ENCODE results near the gene HCN2.

Gene HCN2

DNA sequence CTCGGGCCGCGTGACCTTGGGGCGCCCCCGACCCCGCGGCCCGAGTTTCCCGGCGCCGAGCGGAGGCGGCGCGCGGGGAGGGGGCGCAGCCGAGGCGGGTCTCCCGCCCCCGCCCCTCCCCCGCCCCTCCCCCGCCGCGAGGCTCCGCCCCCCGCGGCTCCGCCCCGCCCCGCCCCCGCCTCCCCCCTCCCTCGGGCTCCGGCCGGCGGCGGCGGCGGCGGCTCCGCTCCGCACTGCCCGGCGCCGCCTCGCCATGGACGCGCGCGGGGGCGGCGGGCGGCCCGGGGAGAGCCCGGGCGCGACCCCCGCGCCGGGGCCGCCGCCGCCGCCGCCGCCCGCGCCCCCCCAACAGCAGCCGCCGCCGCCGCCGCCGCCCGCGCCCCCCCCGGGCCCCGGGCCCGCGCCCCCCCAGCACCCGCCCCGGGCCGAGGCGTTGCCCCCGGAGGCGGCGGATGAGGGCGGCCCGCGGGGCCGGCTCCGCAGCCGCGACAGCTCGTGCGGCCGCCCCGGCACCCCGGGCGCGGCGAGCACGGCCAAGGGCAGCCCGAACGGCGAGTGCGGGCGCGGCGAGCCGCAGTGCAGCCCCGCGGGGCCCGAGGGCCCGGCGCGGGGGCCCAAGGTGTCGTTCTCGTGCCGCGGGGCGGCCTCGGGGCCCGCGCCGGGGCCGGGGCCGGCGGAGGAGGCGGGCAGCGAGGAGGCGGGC is at the start of gene HCN2:
TSS of gene HCN2 (plus strand) at position 189 of the 703 bp plus-strand sequence. CDS start at position 254, 65 bp downstream.
- no peak for DNase-seq (ENCODE audit: low read depth)

DNA sequence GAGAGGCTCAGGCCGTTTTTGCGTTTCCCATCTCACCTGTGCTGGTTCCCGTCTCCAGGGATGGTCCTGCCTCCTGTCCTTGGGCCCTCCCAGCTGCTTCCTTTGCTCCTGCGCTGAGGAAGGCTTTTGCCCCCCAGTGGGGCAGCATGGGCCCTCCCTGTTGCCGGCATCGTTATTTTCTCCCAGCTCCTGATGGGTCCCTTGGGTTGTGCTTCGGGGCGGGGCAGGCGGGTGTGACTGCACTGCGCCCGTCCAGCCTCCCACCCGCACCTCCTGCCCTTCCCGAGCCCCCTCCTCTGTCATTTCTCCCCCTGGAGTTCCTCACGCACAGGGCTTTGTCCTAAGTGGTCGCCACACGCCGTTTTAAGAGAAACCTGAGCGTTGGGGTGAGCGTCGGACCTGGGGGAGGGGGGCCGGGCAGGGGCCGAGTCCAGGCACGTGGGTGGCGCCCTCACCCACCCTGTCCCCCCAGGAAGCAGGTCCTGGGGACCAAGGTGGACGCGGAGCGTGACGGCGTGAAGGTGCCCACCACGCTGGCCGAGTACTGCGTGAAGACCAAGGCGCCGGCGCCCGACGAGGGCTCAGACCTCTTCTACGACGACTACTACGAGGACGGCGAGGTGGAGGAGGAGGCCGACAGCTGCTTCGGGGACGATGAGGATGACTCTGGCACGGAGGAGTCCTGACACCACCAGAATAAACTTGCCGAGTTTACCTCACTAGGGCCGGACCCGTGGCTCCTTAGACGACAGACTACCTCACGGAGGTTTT is 48.6 kb upstream of the HCN2 start:
- no peak for DNase-seq (ENCODE audit: low read depth)

DNA sequence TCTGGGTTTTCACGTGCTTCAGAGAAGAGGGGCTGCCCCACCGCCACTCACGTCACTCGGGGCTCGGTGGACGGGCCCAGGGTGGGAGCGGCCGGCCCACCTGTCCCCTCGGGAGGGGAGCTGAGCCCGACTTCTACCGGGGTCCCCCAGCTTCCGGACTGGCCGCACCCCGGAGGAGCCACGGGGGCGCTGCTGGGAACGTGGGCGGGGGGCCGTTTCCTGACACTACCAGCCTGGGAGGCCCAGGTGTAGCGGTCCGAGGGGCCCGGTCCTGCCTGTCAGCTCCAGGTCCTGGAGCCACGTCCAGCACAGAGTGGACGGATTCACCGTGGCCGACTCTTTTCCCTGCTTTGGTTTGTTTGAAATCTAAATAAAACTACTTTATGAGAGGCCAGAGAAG is 48.0 kb upstream of the HCN2 start:
- no peak for DNase-seq (ENCODE audit: low read depth)

DNA sequence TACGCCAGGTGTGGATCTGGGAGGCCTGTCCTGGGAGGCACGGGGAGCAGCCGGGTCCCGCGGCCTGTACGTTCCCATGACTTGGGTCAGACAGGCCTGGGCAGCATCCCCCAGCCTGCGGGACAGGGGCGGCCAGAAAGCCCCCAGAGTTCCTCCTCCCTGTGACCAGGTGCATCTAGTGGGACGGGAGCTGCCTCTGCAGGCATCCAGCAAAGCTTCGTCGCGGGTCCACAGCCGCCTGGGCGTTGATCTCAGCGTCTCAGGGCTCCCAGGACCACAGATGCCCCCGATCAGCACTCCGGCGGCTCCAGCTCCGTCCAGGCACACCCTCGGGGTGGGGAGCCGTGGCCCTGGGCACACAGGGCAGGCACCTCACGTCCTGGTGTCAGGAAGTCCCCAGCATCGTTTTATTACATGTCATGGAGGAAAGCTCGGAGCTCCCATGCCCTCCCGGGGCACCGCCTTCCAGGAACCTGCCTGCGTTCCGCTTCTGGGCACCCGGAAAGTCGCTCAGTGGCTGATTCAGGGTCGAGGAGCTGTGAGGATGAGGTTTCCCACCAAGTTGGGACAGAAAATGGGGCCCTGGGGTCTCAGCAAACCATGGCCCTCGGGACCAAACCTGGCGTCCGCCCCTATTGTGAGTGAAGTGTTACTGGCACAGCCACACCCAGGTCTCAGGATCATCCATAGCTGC is 47.4 kb upstream of the HCN2 start:
- no peak for DNase-seq (ENCODE audit: low read depth)

DNA sequence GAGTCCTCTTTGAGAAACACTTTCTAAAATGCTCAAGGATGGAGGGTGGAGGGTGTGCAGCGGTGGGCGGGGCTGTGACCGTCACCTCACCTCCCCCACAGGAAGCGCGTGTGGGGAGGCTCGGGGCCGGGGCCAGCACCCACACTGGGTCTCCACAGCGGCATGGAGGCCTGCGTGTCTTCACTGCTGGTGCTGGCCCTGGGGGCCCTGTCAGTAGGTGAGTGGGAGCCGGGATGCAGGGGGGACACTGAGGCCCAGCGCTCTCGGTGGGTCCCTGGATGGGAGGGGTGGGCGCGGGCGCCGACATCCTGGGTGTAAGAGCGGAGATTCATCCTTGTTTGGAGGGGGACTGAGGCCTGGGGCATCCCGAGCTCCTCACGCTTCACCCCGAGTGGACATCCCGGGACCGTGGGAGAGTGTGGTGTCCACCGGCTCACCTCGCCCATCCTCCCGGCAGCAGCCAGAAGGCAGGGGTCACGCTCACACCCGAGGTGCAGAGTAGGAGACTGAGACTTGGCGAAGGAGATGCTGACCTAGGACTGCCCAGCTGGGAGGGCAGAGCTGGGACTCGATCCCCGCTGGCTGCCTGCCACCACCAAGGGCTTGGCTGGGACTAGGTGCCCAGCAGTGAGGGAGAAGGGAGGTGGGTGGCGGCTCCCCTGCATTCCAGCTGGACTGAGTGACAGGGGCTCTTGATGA is 45.6 kb upstream of the HCN2 start, which contains the start of gene GZMM:
TSS of gene GZMM (plus strand) at position 144 of the 699 bp plus-strand sequence. CDS start at position 163, 19 bp downstream.
- DNase-seq (ENCODE audit: low read depth) = no peak

DNA sequence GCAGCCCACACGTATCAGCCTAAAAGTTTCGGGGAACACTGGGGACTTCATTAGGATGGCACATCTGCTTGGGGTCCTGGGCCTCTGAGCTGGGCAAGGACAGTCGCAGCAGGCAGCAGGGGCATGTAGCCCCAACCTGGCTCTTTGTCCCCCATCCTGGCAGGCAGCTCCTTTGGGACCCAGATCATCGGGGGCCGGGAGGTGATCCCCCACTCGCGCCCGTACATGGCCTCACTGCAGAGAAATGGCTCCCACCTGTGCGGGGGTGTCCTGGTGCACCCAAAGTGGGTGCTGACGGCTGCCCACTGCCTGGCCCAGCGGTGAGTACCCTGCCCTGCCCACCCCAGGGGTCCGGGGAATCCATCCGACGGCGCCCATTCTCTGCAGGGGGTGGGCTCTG is 42.6 kb upstream of the HCN2 start:
- no peak for DNase-seq (ENCODE audit: low read depth)

DNA sequence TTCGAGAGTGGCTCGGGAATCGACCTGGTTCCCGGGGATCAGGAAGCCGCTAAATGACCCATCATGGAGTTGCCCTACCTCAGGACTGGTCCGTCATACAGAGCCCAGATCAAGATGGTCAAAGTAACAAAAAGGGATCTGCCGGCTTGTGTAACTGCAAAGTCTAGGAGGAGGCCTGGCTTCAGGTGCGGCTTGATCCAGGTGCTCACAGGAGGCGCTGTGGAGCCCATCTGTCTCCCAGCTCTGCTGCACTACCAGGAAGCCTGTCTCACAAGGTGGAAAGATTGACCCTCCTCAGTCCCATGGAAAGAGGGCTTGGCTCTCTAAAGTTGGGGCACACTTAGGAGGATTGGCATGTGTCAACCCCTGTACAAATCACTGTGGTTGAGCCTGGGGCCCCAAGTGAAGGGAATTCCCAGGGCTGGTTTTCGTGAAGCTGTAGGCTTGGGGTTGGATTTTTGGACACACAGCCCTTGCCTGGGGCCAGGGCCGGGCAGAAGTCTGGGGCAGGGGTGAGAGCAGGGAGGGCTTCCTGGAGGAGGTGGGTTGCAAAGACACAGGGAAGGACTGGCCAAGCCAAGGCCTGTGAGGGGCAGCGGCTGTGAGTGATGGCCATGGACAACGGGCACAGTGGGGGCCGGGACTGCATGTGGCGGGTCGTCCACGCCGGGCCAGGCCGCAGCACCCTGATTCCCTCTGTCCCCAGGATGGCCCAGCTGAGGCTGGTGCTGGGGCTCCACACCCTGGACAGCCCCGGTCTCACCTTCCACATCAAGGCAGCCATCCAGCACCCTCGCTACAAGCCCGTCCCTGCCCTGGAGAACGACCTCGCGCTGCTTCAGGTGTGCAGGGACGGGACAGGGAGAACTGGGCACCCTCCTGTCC is 41.6 kb upstream of the HCN2 start:
- DNase-seq (ENCODE audit: low read depth) = no peak

DNA sequence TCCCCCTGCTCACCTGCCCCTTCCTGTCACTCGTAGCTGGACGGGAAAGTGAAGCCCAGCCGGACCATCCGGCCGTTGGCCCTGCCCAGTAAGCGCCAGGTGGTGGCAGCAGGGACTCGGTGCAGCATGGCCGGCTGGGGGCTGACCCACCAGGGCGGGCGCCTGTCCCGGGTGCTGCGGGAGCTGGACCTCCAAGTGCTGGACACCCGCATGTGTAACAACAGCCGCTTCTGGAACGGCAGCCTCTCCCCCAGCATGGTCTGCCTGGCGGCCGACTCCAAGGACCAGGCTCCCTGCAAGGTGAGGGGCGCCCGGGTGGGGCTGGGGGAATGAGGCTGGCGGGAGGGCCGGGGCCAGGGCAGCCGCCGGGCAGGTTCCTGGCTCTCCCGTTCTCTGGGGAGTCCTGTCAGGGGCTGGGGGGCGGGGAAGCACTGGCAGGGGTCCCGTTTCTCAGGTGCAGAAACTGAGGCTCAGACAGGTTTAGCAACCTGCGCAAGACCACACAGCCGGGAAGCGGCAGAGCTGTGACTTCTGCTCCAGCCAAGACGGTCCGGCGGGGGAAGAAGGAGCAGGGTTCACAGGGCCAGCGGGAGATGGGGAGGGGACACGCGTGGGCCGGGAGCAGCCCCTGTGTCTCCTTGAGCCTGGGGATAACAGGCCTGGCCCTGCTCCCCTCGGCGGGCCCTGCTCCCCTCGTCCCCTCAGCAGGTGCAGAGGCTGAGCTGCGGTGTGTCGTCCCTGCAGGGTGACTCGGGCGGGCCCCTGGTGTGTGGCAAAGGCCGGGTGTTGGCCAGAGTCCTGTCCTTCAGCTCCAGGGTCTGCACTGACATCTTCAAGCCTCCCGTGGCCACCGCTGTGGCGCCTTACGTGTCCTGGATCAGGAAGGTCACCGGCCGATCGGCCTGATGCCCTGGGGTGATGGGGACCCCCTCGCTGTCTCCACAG is 40.5 kb upstream of the HCN2 start:
- DNase-seq (ENCODE audit: low read depth) = no peak

DNA sequence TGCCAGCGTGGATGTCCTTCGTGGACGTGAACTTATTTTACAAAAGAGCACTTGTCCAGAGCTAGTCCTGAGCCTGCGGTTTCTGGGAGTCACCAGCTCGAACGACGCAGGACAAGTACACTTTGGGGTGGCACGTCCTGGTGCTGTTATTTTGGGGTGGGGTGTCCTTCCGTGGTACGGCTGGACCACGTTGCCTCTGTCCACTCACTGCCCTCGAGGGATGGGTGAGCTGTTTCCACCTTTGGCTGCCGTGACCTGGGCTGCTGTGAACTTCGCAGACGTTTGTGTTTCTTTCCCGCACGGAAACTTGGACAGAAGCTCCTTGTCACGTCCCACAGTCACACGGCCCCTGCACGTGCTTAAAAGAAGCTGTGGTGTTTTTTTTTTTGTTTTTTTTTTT is 34.9 kb upstream of the HCN2 start:
- DNase-seq (ENCODE audit: low read depth) = no peak

DNA sequence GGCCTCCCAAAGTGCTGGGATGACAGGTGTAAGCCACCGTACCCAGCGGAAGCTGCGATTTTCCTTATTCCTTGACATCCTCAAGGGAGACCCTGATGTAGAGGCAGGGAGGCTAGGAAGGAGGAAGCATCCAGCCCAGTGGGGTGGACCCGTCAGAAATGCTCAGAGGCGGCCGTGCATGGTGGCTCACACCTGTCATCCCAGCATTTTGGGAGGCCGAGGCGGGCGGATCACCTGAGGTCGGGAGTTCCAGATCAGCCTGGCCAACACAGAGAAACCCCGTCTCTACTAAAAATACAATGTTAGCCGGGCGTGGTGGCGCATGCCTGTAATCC is 34.2 kb upstream of the HCN2 start:
- no peak for DNase-seq (ENCODE audit: low read depth)

DNA sequence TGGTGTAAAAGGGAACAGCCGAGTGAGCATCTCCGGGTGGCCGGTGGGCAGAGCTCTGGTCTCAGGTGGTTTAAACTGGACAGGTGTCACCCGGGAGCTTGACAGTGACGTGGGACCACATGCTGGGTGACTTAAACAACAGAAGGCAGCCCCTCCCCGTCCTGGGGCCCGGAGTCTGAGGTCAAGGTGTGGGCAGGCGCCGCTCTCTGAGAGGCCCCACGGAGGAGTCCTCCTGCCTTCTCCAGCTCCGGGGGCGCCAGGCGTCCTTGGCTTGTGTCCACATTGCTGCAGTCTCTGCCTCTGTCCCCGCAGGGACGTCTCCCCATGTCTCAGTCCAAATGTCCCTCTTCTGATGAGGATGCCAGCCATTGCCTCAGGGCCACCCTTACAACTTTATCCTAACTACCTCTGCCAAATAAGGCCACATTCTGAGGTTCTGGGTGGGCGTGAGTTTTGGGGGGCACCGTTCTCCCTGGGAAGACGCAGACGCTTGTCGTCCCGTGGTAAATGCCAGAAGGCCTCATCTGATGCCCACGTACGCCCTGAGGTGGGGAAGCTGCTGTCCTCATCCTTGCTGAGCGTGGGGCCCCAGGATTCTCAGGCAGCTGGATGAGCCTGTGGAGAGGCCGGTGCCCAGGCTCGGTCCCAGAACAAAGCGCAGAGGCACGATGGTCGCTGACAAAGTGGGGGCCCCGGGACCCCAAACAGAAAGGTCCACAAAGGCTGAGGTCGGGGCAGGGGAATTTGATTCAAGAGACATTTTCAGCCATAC is 32.9 kb upstream of the HCN2 start:
- no peak for DNase-seq (ENCODE audit: low read depth)

DNA sequence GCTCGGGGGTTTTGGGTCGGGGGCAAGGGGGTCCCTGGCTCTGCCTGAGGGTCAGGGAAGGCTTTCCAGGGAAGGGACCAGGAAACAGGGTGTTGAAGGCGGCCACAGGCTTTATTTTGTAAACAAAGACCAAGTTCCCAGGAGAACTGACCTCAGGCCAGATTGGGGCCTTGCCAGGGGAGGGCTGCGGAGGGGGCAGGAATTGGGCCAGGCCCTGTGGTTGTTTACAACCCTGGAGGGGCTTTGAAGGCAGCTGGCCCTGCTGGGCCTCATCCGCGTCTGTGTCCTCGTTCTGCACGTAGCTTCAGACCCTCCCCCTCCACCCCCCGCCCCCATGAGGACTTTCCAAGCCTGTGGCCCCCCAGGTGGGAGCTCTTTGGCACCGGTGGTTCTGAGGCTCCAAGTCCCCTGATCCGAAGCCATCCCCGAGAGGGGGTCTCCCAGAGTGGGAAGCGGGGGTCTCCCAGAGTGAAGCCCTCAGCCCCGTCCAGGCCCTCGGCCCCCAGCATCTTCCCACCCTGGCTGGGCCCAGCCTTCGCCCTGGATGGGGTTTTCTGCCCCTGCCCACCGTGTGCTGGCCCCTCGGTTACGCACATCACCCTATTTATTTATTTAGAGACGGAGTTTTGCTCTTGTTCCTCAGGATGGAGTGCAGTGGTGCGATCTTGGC is 30.8 kb upstream of the HCN2 start:
- DNase-seq (ENCODE audit: low read depth) = no peak

DNA sequence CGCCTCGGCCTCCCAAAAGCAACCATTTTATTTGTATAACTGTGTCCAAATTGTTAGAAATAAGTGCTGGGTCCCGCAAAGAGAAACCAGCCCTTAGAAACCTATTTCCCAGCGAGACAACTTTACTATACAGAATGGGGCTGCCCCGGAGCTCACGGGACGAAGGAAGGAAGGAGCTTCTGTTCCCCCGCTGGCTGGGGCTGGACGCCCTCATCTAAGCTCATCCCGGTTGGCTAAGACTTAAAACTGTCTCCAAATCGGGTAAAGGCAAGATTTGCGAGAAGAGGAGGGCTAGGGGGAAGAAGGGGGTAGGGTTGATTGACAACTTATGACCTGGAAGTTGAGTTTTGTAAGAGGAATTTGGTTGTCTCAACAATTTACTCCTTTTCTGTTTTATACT is 29.6 kb upstream of the HCN2 start:
- no peak for DNase-seq (ENCODE audit: low read depth)

DNA sequence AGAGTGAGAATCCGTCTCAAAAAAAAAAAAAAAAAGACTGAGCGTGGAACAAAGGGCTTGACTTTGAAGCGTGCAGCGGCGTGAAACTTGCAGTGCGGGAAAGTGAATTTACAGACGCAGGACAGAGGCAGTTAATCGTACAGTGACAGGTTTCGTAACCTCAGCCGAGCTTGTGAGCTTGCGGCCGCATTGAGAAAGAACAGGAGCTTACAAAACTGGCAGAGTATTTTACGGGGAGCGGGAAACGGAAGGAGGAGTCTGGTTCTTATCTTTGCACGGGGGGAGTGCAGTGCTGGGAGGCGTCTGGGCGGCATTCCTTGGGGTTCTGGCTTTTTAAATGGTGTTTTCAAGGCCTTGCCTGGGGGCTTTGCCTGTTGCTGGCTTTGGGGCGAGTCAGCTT is 23.3 kb upstream of the HCN2 start:
- no peak for DNase-seq (ENCODE audit: low read depth)

DNA sequence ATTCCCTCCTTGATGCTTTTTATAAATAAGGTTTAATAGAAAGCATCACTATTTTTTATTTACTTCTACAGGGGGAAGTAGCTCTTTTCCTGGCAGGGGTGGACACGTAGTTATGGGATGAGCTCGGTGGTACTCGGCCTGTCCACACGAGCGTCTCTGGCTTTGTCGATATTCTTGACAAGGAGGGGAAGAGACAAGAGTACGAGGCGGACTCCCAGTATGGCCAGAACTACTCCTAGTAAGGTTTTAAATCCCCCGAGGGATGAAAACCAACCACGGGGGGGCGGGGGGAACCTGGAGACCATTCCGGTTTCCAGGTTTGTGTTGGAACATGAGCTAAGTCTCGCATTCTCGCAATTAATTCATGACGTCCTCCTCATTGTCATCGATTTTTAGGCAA is 22.8 kb upstream of the HCN2 start:
- no peak for DNase-seq (ENCODE audit: low read depth)

DNA sequence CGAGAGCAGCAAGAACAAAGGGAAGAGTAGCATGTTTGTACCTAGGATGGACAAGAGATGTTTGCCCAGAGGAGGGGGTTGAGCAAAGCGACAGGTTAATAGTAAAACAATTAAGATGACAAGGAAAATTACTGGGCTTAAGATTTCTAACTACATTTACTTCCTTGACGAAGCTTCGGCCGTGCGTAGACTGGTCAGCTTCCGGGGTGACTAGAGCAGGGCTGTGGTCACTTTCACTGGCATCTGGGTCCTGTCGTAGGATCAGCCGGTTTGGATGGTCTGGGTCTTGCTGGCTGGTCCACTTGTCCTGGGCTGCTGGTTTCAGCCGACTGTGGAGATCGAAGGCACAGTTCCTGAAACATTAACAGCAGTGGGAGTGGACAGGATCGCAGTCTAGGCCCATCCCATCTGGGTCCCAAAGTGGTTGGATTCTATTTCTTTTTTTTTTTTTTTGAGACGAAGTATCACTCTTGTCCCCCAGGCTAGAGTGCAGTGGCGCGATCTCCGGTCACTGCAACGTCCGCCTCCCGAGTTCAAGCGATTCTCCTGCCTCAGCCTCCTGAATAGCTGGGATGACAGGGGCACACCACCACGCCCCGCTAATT is 22.3 kb upstream of the HCN2 start:
- no peak for DNase-seq (ENCODE audit: low read depth)

DNA sequence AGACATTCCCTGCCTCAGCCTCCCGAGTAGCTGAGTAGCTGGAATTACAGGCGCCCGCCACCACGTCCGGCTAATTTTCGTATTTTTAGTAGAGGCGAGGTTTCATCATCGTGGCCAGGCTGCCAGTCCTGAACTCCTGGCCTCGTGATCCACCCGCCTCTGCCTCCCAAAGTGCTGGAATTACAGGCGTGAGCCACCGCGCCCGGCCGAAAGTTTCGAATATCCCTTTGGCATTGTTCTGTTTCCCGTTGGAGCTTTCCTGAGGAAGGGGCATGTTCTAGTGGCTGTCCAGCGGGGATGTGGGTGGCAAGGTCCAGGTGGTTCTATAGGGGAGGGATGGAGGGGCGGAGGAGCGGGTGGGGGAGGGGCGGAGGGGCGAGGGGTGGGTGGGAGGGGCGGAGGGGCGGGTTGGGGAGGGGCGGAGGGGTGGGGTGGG is 19.4 kb upstream of the HCN2 start:
- no peak for DNase-seq (ENCODE audit: low read depth)

DNA sequence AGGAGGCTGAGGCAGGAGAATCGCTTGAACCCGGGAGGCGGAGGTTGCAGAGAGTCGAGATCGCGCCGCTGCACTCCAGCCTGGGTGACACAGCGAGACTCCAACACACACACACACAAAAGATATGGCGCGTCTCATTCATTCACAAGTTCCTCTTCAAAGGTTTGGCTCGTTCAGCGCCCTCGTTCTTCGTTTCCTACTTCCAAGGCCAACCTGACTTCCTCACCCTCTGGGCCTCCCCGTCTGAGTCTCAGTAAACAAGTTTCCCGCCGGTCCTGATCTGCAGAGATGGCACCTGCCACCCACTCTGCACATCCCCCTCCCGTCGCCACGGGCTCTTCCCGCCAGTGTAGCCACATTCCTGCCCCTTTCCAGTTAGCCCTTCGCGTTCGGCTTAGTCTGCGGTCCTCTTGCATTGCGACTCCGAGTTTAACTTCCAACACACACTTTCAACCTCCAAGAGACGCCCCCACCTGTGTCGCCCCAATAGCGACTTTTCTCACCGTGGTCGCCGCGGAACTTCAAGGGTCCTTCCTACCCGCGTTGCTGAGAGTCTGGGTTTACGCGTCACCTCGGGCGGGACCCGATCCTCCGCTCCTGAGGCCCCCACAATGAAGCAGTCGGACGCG is 18.6 kb upstream of the HCN2 start:
- no peak for DNase-seq (ENCODE audit: low read depth)
